ENCODE results near the gene GABPA. TPM values are rescaled to one million over a fixed set of nuclear protein-coding genes. Genes with fewer than 3 reads are reported as not detected.

GABPA gene
- total RNA-seq, 4 donors from 2014 or later: 17.6 to 23.7 (median 19.6) TPM

- H3K4me1 ChIP-seq: no peaks in the 10 kb centered on the region
- 59% methylated on average over 1 of the region's 1 CpG for WGBS
- no peak for DNase-seq (ENCODE audit: extremely low spot score)
- H3K4me3 ChIP-seq: no peak overlapping the region
- H3K27me3 ChIP-seq: no peaks in the 10 kb centered on the region
- intact Hi-C loops (cut with DNase I): no loop called here
- H3K27ac ChIP-seq (replicated peaks in 1 of 4): no peak overlapping the region
- TF ChIP-seq POLR2A (IDR thresholded peaks at IDR 0.05; ENCODE audit: low read depth) (no peak), POLR2AphosphoS5 (IDR thresholded peaks at IDR 0.05) (no peak), EP300 (IDR thresholded peaks at IDR 0.05) (no peak)
- TF ChIP-seq, protein P1, sequence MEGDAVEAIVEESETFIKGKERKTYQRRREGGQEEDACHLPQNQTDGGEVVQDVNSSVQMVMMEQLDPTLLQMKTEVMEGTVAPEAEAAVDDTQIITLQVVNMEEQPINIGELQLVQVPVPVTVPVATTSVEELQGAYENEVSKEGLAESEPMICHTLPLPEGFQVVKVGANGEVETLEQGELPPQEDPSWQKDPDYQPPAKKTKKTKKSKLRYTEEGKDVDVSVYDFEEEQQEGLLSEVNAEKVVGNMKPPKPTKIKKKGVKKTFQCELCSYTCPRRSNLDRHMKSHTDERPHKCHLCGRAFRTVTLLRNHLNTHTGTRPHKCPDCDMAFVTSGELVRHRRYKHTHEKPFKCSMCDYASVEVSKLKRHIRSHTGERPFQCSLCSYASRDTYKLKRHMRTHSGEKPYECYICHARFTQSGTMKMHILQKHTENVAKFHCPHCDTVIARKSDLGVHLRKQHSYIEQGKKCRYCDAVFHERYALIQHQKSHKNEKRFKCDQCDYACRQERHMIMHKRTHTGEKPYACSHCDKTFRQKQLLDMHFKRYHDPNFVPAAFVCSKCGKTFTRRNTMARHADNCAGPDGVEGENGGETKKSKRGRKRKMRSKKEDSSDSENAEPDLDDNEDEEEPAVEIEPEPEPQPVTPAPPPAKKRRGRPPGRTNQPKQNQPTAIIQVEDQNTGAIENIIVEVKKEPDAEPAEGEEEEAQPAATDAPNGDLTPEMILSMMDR (IDR thresholded peaks at IDR 0.05): no peak
- no peaks in the 10 kb centered on the region for H3K9me3 ChIP-seq
- H3K36me3 ChIP-seq: no peaks in the 10 kb centered on the region
These were observed 83.8 kb downstream of the GABPA start for GRCh38 chr21:25818551-25818950.

Other genes starting within 250 kb of the GABPA start
- 10 to 100 TPM; 22.0 to 31.8 (median 27.4) TPM for gene MRPL39, start 127.5 kb upstream of the GABPA start, total RNA-seq
- 10 to 100 TPM; 28.0 to 52.4 (median 46.7) TPM for gene JAM2, start 95.7 kb upstream of the GABPA start, total RNA-seq
- 100 to 1,000 TPM; 105 to 213 (median 136) TPM for gene ATP5PF, start 68 bp upstream of the GABPA start, total RNA-seq

Measured in esophagus muscularis mucosa (tissue), 4 donors.